ENCODE data around the gene LRRC55. TPM values are rescaled to one million over a fixed set of nuclear protein-coding genes. Genes with fewer than 3 reads are reported as not detected.

The LRRC55 gene
- total RNA-seq, 2 donors from 2014 or later = not detected

DNA sequence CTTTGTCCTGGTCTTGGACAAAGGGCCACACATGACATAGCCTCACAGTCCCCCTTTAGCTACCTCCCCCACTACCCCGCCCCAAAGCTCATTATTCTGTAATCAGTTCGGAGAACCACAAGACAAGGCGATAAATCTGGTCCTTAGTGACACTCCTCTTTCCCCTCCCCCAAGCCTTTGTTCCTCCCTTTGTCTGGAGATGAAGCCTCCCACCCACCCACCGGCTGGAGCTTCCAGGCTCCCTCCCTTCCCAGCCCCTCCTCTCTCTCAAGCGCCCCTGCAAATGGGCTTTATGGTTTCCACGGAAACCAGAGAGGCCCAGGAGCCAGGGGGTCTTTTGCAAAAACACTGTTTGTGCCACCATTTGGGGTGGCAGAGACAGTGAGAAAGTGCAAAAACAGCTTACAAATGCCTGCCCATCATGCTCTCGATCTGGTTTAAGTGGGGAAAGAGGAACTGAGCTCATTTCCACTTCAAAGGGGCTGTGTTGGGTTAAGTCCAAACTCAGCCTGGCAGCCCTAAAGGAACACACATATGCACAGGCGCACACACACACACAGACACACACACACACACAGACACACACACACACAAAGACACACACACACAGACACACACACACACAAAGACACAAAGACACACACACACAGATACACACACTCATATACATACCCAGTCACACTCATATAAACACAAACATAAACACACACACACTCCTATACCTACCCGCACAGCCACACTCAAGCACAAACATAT lies 31.8 kb downstream of the LRRC55 start:
- no peak for DNase-seq
- H3K4me1 ChIP-seq = no peaks in the 10 kb centered on the region
- TF ChIP-seq, protein P1, sequence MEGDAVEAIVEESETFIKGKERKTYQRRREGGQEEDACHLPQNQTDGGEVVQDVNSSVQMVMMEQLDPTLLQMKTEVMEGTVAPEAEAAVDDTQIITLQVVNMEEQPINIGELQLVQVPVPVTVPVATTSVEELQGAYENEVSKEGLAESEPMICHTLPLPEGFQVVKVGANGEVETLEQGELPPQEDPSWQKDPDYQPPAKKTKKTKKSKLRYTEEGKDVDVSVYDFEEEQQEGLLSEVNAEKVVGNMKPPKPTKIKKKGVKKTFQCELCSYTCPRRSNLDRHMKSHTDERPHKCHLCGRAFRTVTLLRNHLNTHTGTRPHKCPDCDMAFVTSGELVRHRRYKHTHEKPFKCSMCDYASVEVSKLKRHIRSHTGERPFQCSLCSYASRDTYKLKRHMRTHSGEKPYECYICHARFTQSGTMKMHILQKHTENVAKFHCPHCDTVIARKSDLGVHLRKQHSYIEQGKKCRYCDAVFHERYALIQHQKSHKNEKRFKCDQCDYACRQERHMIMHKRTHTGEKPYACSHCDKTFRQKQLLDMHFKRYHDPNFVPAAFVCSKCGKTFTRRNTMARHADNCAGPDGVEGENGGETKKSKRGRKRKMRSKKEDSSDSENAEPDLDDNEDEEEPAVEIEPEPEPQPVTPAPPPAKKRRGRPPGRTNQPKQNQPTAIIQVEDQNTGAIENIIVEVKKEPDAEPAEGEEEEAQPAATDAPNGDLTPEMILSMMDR (IDR thresholded peaks at IDR 0.05) = no peak
- no peak for TF ChIP-seq POLR2A (IDR thresholded peaks at IDR 0.05)
- H3K27me3 ChIP-seq = no peaks in the 10 kb centered on the region
- no peak overlapping the region for H3K4me3 ChIP-seq
- no peak overlapping the region for H3K27ac ChIP-seq
- no peak for ATAC-seq
- no peaks in the 10 kb centered on the region for H3K9me3 ChIP-seq
- intact Hi-C loops (cut with DNase I) = no loop called here
- WGBS, 2 donors = 32 to 46% methylated on average over 9 of the region's 9 CpGs
- no peaks in the 10 kb centered on the region for H3K36me3 ChIP-seq (replicated peaks in 1 of 2; ENCODE audit: insufficient read depth in 1 of 2, low read depth in 2 of 2)

- TF ChIP-seq, protein P1 (IDR thresholded peaks at IDR 0.05) = no peak
- TF ChIP-seq POLR2A (IDR thresholded peaks at IDR 0.05) = no peak
- DNase-seq (no peak), ATAC-seq (no peak)
- intact Hi-C loops (cut with DNase I) = no loop called here
- 36 to 44% methylated on average over 2 of the region's 2 CpGs for WGBS, 2 donors
- no peaks in the 10 kb centered on the region for H3K4me1 ChIP-seq
- H3K9me3 ChIP-seq = no peaks in the 10 kb centered on the region
- no peaks in the 10 kb centered on the region for H3K36me3 ChIP-seq (replicated peaks in 1 of 2; ENCODE audit: insufficient read depth in 1 of 2, low read depth in 2 of 2)
- H3K27ac ChIP-seq = no peak overlapping the region
- no peak overlapping the region for H3K4me3 ChIP-seq
- H3K27me3 ChIP-seq = no peaks in the 10 kb centered on the region
These were observed 32.3 kb downstream of the LRRC55 start for GRCh38 chr11:57214098-57214417.

- TF ChIP-seq, protein P1 (IDR thresholded peaks at IDR 0.05) = no peak
- no peak for TF ChIP-seq POLR2A (IDR thresholded peaks at IDR 0.05)
- no peaks in the 10 kb centered on the region for H3K36me3 ChIP-seq (replicated peaks in 1 of 2; ENCODE audit: insufficient read depth in 1 of 2, low read depth in 2 of 2)
- no peaks in the 10 kb centered on the region for H3K4me1 ChIP-seq
- ATAC-seq = no peak
- H3K27me3 ChIP-seq = no peaks in the 10 kb centered on the region
- H3K27ac ChIP-seq = no peak overlapping the region
- intact Hi-C loops (cut with DNase I) = no loop called here
- H3K4me3 ChIP-seq = no peak overlapping the region
- peak in 1 of 4 donors; percentile 25 for DNase-seq
- 54 to 62% methylated on average over 3 of the region's 3 CpGs for WGBS, 2 donors
- H3K9me3 ChIP-seq = no peaks in the 10 kb centered on the region
These were observed 32.7 kb downstream of the LRRC55 start for GRCh38 chr11:57214494-57214893.

GRCh38 chr11:57216463-57216862 lies 34.7 kb downstream of the LRRC55 start:
- no peaks in the 10 kb centered on the region for H3K27me3 ChIP-seq
- ATAC-seq (no peak), DNase-seq (no peak)
- no peak overlapping the region for H3K27ac ChIP-seq
- no peaks in the 10 kb centered on the region for H3K4me1 ChIP-seq
- H3K36me3 ChIP-seq (replicated peaks in 1 of 2; ENCODE audit: insufficient read depth in 1 of 2, low read depth in 2 of 2) = no peaks in the 10 kb centered on the region
- no peak for TF ChIP-seq POLR2A (IDR thresholded peaks at IDR 0.05)
- TF ChIP-seq, protein P1 (IDR thresholded peaks at IDR 0.05) = no peak
- H3K9me3 ChIP-seq = no peaks in the 10 kb centered on the region
- no peak overlapping the region for H3K4me3 ChIP-seq
- intact Hi-C loops (cut with DNase I) = no loop called here
- WGBS, 2 donors = 54 to 61% methylated on average over 4 of the region's 4 CpGs

DNA sequence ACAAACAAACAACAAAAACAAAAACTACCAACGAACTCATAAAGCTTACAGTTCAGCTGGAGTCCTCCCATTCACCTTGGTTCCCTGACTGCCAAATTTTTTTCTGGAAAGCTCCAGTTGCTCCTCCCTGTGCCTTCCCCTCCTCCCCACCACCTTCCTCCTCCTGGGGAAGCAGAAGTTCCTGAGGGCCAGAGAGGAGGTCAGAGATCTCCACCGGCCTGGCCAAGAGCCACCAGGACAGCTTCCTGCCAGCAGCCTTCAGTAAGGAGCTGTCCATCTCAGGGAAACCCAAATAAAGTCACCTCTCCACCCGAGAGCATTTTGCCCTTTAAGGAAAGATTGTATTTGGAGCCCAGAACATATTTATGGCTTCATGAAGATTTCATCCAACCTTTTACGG lies 35.3 kb downstream of the LRRC55 start:
- Histone ChIP-seq H3K36me3 (replicated peaks in 1 of 2; ENCODE audit: insufficient read depth in 1 of 2, low read depth in 2 of 2) (no peaks in the 10 kb centered on the region), H3K27me3 (no peaks in the 10 kb centered on the region), H3K4me1 (no peaks in the 10 kb centered on the region), H3K9me3 (no peaks in the 10 kb centered on the region), H3K27ac (no peak overlapping the region), H3K4me3 (no peak overlapping the region)
- WGBS, 2 donors = 36 to 47% methylated on average over 4 of the region's 4 CpGs
- ATAC-seq (no peak), DNase-seq (no peak)
- intact Hi-C loops (cut with DNase I) = no loop called here
- no peak for TF ChIP-seq POLR2A (IDR thresholded peaks at IDR 0.05)
- TF ChIP-seq, protein P1 (IDR thresholded peaks at IDR 0.05) = no peak
